Measurements from ENCODE around the gene CCL27.

CCL27 gene

GRCh38 chr9:34688329-34689115 lies 26.1 kb upstream of the CCL27 start:
- Mint-ChIP-seq H3K9me3 (no peaks in the 10 kb centered on the region), H3K4me1 (peaks cover 7% of the 10 kb centered on the region), H3K27ac (no peak overlapping the region), H3K4me3 (no peak overlapping the region), H3K36me3 (no peaks in the 10 kb centered on the region), H3K27me3 (peaks cover 28% of the 10 kb centered on the region)
- ATAC-seq: no peak

- peaks cover 7% of the 10 kb centered on the region for H3K4me1 Mint-ChIP-seq
- no peaks in the 10 kb centered on the region for H3K36me3 Mint-ChIP-seq
- no peak overlapping the region for H3K27ac Mint-ChIP-seq
- no peak for ATAC-seq
- no peak overlapping the region for H3K4me3 Mint-ChIP-seq
- no peaks in the 10 kb centered on the region for H3K9me3 Mint-ChIP-seq
- H3K27me3 Mint-ChIP-seq: peaks cover 22% of the 10 kb centered on the region
Observed at GRCh38 chr9:34687276-34688030, 25.0 kb upstream of the CCL27 start.

- no peak for ATAC-seq
- H3K27ac Mint-ChIP-seq: no peak overlapping the region
- H3K9me3 Mint-ChIP-seq: no peaks in the 10 kb centered on the region
- H3K4me3 Mint-ChIP-seq: no peak overlapping the region
- no peaks in the 10 kb centered on the region for H3K36me3 Mint-ChIP-seq
- H3K4me1 Mint-ChIP-seq: peaks cover 7% of the 10 kb centered on the region
- peaks cover 22% of the 10 kb centered on the region for H3K27me3 Mint-ChIP-seq
Observed at GRCh38 chr9:34686732-34687131, 24.3 kb upstream of the CCL27 start.

GRCh38 chr9:34686231-34686630 lies 23.8 kb upstream of the CCL27 start:
- Mint-ChIP-seq H3K27ac (no peak overlapping the region), H3K27me3 (peaks cover 22% of the 10 kb centered on the region), H3K4me1 (peaks cover 7% of the 10 kb centered on the region), H3K4me3 (no peak overlapping the region), H3K9me3 (no peaks in the 10 kb centered on the region), H3K36me3 (no peaks in the 10 kb centered on the region)
- no peak for ATAC-seq

GRCh38 chr9:34685591-34685990 lies 23.1 kb upstream of the CCL27 start:
- Mint-ChIP-seq H3K36me3 (no peaks in the 10 kb centered on the region), H3K4me1 (peaks cover 7% of the 10 kb centered on the region), H3K27me3 (peaks cover 22% of the 10 kb centered on the region), H3K9me3 (no peaks in the 10 kb centered on the region), H3K27ac (no peak overlapping the region), H3K4me3 (no peak overlapping the region)
- ATAC-seq: no peak

GRCh38 chr9:34684816-34685215 lies 22.4 kb upstream of the CCL27 start:
- no peak for ATAC-seq
- no peaks in the 10 kb centered on the region for H3K36me3 Mint-ChIP-seq
- no peak overlapping the region for H3K27ac Mint-ChIP-seq
- H3K9me3 Mint-ChIP-seq: no peaks in the 10 kb centered on the region
- H3K27me3 Mint-ChIP-seq: peaks cover 19% of the 10 kb centered on the region
- peaks cover 7% of the 10 kb centered on the region for H3K4me1 Mint-ChIP-seq
- H3K4me3 Mint-ChIP-seq: no peak overlapping the region

- H3K27ac Mint-ChIP-seq: no peak overlapping the region
- ATAC-seq: peak; percentile 45
- H3K4me1 Mint-ChIP-seq: peaks cover 7% of the 10 kb centered on the region
- no peaks in the 10 kb centered on the region for H3K9me3 Mint-ChIP-seq
- H3K27me3 Mint-ChIP-seq: peaks cover 12% of the 10 kb centered on the region
- H3K36me3 Mint-ChIP-seq: no peaks in the 10 kb centered on the region
- no peak overlapping the region for H3K4me3 Mint-ChIP-seq
Observed at GRCh38 chr9:34684145-34684544, 21.7 kb upstream of the CCL27 start.

GRCh38 chr9:34675869-34676268 lies 13.4 kb upstream of the CCL27 start:
- ATAC-seq: no peak
- Mint-ChIP-seq H3K4me3 (no peak overlapping the region), H3K4me1 (no peaks in the 10 kb centered on the region), H3K27ac (no peak overlapping the region), H3K27me3 (no peaks in the 10 kb centered on the region), H3K36me3 (no peaks in the 10 kb centered on the region), H3K9me3 (no peaks in the 10 kb centered on the region)

- ATAC-seq: peak; percentile 53
- no peaks in the 10 kb centered on the region for H3K27me3 Mint-ChIP-seq
- no peaks in the 10 kb centered on the region for H3K36me3 Mint-ChIP-seq
- H3K27ac Mint-ChIP-seq: no peak overlapping the region
- H3K4me1 Mint-ChIP-seq: no peaks in the 10 kb centered on the region
- no peak overlapping the region for H3K4me3 Mint-ChIP-seq
- H3K9me3 Mint-ChIP-seq: peaks cover 2% of the 10 kb centered on the region
Observed at GRCh38 chr9:34675048-34675714, 12.7 kb upstream of the CCL27 start.

- Mint-ChIP-seq H3K4me1 (no peaks in the 10 kb centered on the region), H3K27me3 (no peaks in the 10 kb centered on the region), H3K36me3 (peaks cover 5% of the 10 kb centered on the region), H3K27ac (no peak overlapping the region), H3K9me3 (peaks cover 3% of the 10 kb centered on the region), H3K4me3 (no peak overlapping the region)
- ATAC-seq: no peak
Observed at GRCh38 chr9:34674440-34674839, 12.0 kb upstream of the CCL27 start.

- Mint-ChIP-seq H3K36me3 (peaks cover 11% of the 10 kb centered on the region), H3K4me3 (no peak overlapping the region), H3K27me3 (no peaks in the 10 kb centered on the region), H3K27ac (no peak overlapping the region), H3K9me3 (peaks cover 7% of the 10 kb centered on the region), H3K4me1 (no peaks in the 10 kb centered on the region)
- no peak for ATAC-seq
Observed at GRCh38 chr9:34671307-34671706, 8.8 kb upstream of the CCL27 start.

GRCh38 chr9:34669809-34670562 lies 7.5 kb upstream of the CCL27 start:
- H3K4me1 Mint-ChIP-seq: peaks cover 7% of the 10 kb centered on the region
- H3K9me3 Mint-ChIP-seq: peaks cover 7% of the 10 kb centered on the region
- no peaks in the 10 kb centered on the region for H3K27me3 Mint-ChIP-seq
- H3K36me3 Mint-ChIP-seq: peaks cover 11% of the 10 kb centered on the region
- ATAC-seq: no peak
- no peak overlapping the region for H3K4me3 Mint-ChIP-seq
- no peak overlapping the region for H3K27ac Mint-ChIP-seq

- peaks cover 19% of the 10 kb centered on the region for H3K4me1 Mint-ChIP-seq
Observed at GRCh38 chr9:34665381-34666250, 3.2 kb upstream of the CCL27 start.

GRCh38 chr9:34665067-34665380 lies 2.6 kb upstream of the CCL27 start:
- ATAC-seq: no peak
- H3K36me3 Mint-ChIP-seq: peaks cover 28% of the 10 kb centered on the region
- peak overlapping the region; percentile 84 for H3K4me3 Mint-ChIP-seq
- peaks cover 19% of the 10 kb centered on the region for H3K4me1 Mint-ChIP-seq
- peak overlapping the region; percentile 76 for H3K27ac Mint-ChIP-seq
- H3K27me3 Mint-ChIP-seq: no peaks in the 10 kb centered on the region
- peaks cover 4% of the 10 kb centered on the region for H3K9me3 Mint-ChIP-seq

More at GRCh38 chr9:34665381-34666250, 3.2 kb upstream of the CCL27 start:
- Mint-ChIP-seq H3K27me3 (no peaks in the 10 kb centered on the region), H3K36me3 (peaks cover 22% of the 10 kb centered on the region), H3K4me3 (peak overlapping the region; percentile 84), H3K27ac (peak overlapping the region; percentile 76), H3K9me3 (peaks cover 7% of the 10 kb centered on the region)
- ATAC-seq: peak; percentile 88

Measured in stimulated activated memory B cell treated with anti-CD40 and anti-IgM and Interleukin-4, amounts not matched to agents 10 μg/mL and 1 μg/mL and 100 μg/mL, for 72 hours (primary cell).